ENCODE data around the gene IGSF21. TPM values are rescaled to one million over a fixed set of nuclear protein-coding genes. Genes with fewer than 3 reads are reported as not detected.

IGSF21 gene
- total and polyA plus RNA-seq, 2 donors (not counting 3 experiments of a cell fraction or from before 2014, with no cell fraction given), result not detected

GRCh38 chr1:18394563-18395156 is 287.1 kb downstream of the IGSF21 start:
- BruUV-seq (replicated peaks), result no TSS peak
- DNase-seq (ENCODE audit: low read depth, low spot score) (no peak), FAIRE-seq (no peak)
- dilution Hi-C loops (cut with MboI; ENCODE audit: extremely low pct_ligation_motif_present, low sequenced_read_pairs), result no loop called here
- H3K27ac ChIP-seq (ENCODE audit: insufficient read depth, low read depth, low read length), result no peak overlapping the region
- POLR2A ChIA-PET, result no interaction called here
- H3K9me3 ChIP-seq (replicated peaks; ENCODE audit: control insufficient read depth, insufficient read depth, low read length), result peaks cover 3% of the 10 kb centered on the region
- H3K27me3 ChIP-seq (ENCODE audit: control insufficient read depth in 2 of 2, insufficient read depth in 2 of 2, low read length in 2 of 2), result no peaks in the 10 kb centered on the region
- CTCF ChIA-PET, result no interaction called here
- intact Hi-C loops (cut with micrococcal nuclease), result no loop called here
- no peak for TF ChIP-seq MAX (IDR thresholded peaks at IDR 0.05; ENCODE audit: insufficient read depth, insufficient read length)
- TF ChIP-seq CTCF (IDR thresholded peaks at IDR 0.05; ENCODE audit: extremely low read depth in 1 of 2, insufficient read depth in 1 of 2, low read depth in 1 of 2, low read length in 2 of 2), result no peak
- no peak for TF ChIP-seq GATA2 (IDR thresholded peaks at IDR 0.05; ENCODE audit: insufficient read depth, insufficient read length, low read depth, low read length)
- TF ChIP-seq MYC (IDR thresholded peaks at IDR 0.05; ENCODE audit: low read depth, low read length), result no peak
- TF ChIP-seq FOS (IDR thresholded peaks at IDR 0.05; ENCODE audit: borderline replicate concordance, insufficient read depth, low read length), result no peak
- no peak for TF ChIP-seq POLR2AphosphoS5 (IDR thresholded peaks at IDR 0.05; ENCODE audit: insufficient read depth, low read depth, low read length)
- no peak for TF ChIP-seq EZH2 (IDR thresholded peaks at IDR 0.05; ENCODE audit: borderline replicate concordance, low read depth, low read length, severe bottlenecking)
- no peak for TF ChIP-seq JUN (IDR thresholded peaks at IDR 0.05; ENCODE audit: borderline replicate concordance, insufficient read depth, insufficient read length, low read depth)
- no peak for TF ChIP-seq POLR2A (IDR thresholded peaks at IDR 0.05; ENCODE audit: low read depth, low read length)
- H3K36me3 ChIP-seq (ENCODE audit: control insufficient read depth in 2 of 2, extremely low read depth in 1 of 2, insufficient read depth in 2 of 2, low read length in 2 of 2), result no peaks in the 10 kb centered on the region
- no peaks in the 10 kb centered on the region for H4K20me1 ChIP-seq (replicated peaks; ENCODE audit: control insufficient read depth, extremely low read depth, insufficient read depth, low read length)
- no peak overlapping the region for H3K9ac ChIP-seq (replicated peaks; ENCODE audit: extremely low read depth, insufficient read depth, low read length)
- H2AFZ ChIP-seq (ENCODE audit: low read depth, low read length), result no peak overlapping the region
- no peak overlapping the region for H3K4me2 ChIP-seq (ENCODE audit: insufficient read depth, low read length)
- no peaks in the 10 kb centered on the region for H3K9me1 ChIP-seq (replicated peaks; ENCODE audit: control insufficient read depth, extremely low read depth, insufficient read depth, low read length)
- no peak overlapping the region for H3K4me3 ChIP-seq (replicated peaks in 1 of 3; ENCODE audit: insufficient read depth in 1 of 3, low read depth in 1 of 3, low read length in 3 of 3)
- no peaks in the 10 kb centered on the region for H3K4me1 ChIP-seq (ENCODE audit: control insufficient read depth, extremely low read depth, insufficient read depth, low read length)
- no peaks in the 10 kb centered on the region for H3K79me2 ChIP-seq (ENCODE audit: control insufficient read depth, insufficient read depth, low read length)
